SK-N-SH treated with all-trans-retinoic acid at 6 μM for 48 hours (cell line): ENCODE results near the gene ASTN2.

Experiments
- ARNTL ChIP-seq: fragments of 450-650 bp; formaldehyde crosslinking; IDR thresholded peaks from 2 replicates; pipeline ENCODE4 v1.5.0; 2020; ENCODE audit warnings: low read depth, mild to moderate bottlenecking, moderate library complexity, borderline replicate concordance
- CSDC2 ChIP-seq: fragments of 250-450 bp; sonication (Bioruptor Pico); IDR thresholded peaks from 2 replicates; pipeline ENCODE4 v1.5.0; 2020; ENCODE audit warnings: mild to moderate bottlenecking, moderate library complexity
- GLIS3 ChIP-seq: fragments of 250-450 bp; sonication (Bioruptor Pico); IDR thresholded peaks from 2 replicates; pipeline ENCODE4 v1.5.0; 2020; ENCODE audit warnings: mild to moderate bottlenecking, moderate library complexity
- ISL1 ChIP-seq: fragments of 250-450 bp; sonication (Bioruptor Pico); IDR thresholded peaks from 2 replicates; pipeline ENCODE4 v2.1.2; 2022; ENCODE audit warnings: mild to moderate bottlenecking, moderate library complexity
- OSR1 ChIP-seq: fragments of 250-450 bp; sonication (Bioruptor Pico); IDR thresholded peaks from 2 replicates; pipeline ENCODE4 v1.8.0; 2022; ENCODE audit warnings: moderate library complexity, mild to moderate bottlenecking, inconsistent platforms
- PPARA ChIP-seq: fragments of 250-450 bp; sonication (Bioruptor Pico); IDR thresholded peaks from 2 replicates; pipeline ENCODE4 v1.5.0; 2020; ENCODE audit warnings: mild to moderate bottlenecking, borderline replicate concordance
- RARB ChIP-seq: fragments of 250-450 bp; sonication (Bioruptor Pico); IDR thresholded peaks from 2 replicates; pipeline ENCODE4 v1.8.0; 2021; ENCODE audit warnings: mild to moderate bottlenecking, moderate library complexity
- SNAI2 ChIP-seq: fragments of 250-450 bp; sonication (Bioruptor Pico); IDR thresholded peaks from 2 replicates; pipeline ENCODE4 v1.5.0; 2020; ENCODE audit warnings: mild to moderate bottlenecking, moderate library complexity
- TOX ChIP-seq: fragments of 250-450 bp; sonication (Bioruptor Pico); IDR thresholded peaks from 2 replicates; pipeline ENCODE4 v1.8.0; 2021; ENCODE audit warnings: mild to moderate bottlenecking, moderate library complexity, borderline replicate concordance
- ZFP3 ChIP-seq: fragments of 250-450 bp; sonication (Bioruptor Pico); IDR thresholded peaks from 2 replicates; pipeline ENCODE4 v1.5.0; 2020; ENCODE audit warnings: mild to moderate bottlenecking, moderate library complexity
- ZFP30 ChIP-seq: fragments of 450-650 bp; formaldehyde crosslinking; IDR thresholded peaks from 2 replicates; pipeline ENCODE4 v1.5.0; 2022; ENCODE audit warnings: mild to moderate bottlenecking, moderate library complexity
- TF ChIP-seq, protein P1 (sequence below): fragments of 250-450 bp; sonication (Bioruptor Pico); IDR thresholded peaks from 2 replicates; pipeline ENCODE4 v1.5.0; 2020; ENCODE audit warnings: mild to moderate bottlenecking, moderate library complexity
- TF ChIP-seq, protein P2 (sequence below): fragments of 250-450 bp; sonication (Bioruptor Pico); IDR thresholded peaks from 2 replicates; pipeline ENCODE4 v1.8.0; 2020; ENCODE audit warnings: mild to moderate bottlenecking, moderate library complexity, borderline replicate concordance
- TF ChIP-seq, protein P3 (sequence below): fragments of 250-450 bp; sonication (Bioruptor Pico); IDR thresholded peaks from 2 replicates; pipeline ENCODE4 v1.5.1; 2021; ENCODE audit warnings: mild to moderate bottlenecking, moderate library complexity

DNA sequence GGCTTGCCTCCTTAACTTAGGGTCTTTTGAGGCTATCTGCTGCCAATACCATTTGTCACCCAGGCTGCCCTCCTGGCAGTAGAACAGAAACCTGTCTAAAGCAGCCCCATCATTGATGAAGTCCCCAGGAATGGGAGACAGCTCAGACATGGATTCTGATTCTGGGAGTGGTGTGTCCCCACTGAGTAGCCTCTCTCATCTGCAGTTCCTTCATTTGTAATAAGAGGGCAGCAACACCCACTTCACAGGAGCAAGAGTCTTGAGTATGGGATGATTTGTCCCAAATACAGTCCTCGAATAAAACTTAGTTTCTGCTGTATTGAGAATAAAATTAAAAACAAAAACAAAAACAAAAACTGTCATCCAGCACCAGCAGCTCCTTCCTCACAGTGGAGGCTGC, 167.6 kb downstream of the ASTN2 start:
- TF ChIP-seq, protein P1, sequence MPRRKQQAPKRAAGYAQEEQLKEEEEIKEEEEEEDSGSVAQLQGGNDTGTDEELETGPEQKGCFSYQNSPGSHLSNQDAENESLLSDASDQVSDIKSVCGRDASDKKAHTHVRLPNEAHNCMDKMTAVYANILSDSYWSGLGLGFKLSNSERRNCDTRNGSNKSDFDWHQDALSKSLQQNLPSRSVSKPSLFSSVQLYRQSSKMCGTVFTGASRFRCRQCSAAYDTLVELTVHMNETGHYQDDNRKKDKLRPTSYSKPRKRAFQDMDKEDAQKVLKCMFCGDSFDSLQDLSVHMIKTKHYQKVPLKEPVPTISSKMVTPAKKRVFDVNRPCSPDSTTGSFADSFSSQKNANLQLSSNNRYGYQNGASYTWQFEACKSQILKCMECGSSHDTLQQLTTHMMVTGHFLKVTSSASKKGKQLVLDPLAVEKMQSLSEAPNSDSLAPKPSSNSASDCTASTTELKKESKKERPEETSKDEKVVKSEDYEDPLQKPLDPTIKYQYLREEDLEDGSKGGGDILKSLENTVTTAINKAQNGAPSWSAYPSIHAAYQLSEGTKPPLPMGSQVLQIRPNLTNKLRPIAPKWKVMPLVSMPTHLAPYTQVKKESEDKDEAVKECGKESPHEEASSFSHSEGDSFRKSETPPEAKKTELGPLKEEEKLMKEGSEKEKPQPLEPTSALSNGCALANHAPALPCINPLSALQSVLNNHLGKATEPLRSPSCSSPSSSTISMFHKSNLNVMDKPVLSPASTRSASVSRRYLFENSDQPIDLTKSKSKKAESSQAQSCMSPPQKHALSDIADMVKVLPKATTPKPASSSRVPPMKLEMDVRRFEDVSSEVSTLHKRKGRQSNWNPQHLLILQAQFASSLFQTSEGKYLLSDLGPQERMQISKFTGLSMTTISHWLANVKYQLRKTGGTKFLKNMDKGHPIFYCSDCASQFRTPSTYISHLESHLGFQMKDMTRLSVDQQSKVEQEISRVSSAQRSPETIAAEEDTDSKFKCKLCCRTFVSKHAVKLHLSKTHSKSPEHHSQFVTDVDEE (CRISPR knock-in tag), result no peak
- TF ChIP-seq GLIS3 (CRISPR knock-in tag), result no peak
- no peak for TF ChIP-seq OSR1 (CRISPR knock-in tag)
- no peak for TF ChIP-seq ZFP30 (CRISPR knock-in tag)
- TF ChIP-seq TOX (CRISPR knock-in tag), result no peak
- TF ChIP-seq ARNTL (CRISPR knock-in tag), result no peak
- TF ChIP-seq, protein P2, sequence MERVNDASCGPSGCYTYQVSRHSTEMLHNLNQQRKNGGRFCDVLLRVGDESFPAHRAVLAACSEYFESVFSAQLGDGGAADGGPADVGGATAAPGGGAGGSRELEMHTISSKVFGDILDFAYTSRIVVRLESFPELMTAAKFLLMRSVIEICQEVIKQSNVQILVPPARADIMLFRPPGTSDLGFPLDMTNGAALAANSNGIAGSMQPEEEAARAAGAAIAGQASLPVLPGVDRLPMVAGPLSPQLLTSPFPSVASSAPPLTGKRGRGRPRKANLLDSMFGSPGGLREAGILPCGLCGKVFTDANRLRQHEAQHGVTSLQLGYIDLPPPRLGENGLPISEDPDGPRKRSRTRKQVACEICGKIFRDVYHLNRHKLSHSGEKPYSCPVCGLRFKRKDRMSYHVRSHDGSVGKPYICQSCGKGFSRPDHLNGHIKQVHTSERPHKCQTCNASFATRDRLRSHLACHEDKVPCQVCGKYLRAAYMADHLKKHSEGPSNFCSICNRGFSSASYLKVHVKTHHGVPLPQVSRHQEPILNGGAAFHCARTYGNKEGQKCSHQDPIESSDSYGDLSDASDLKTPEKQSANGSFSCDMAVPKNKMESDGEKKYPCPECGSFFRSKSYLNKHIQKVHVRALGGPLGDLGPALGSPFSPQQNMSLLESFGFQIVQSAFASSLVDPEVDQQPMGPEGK (CRISPR knock-in tag), result no peak
- TF ChIP-seq CSDC2 (CRISPR knock-in tag), result no peak
- TF ChIP-seq PPARA, result no peak
- no peak for TF ChIP-seq RARB (CRISPR knock-in tag)
- no peak for TF ChIP-seq ISL1 (CRISPR knock-in tag)
- TF ChIP-seq, protein P3, sequence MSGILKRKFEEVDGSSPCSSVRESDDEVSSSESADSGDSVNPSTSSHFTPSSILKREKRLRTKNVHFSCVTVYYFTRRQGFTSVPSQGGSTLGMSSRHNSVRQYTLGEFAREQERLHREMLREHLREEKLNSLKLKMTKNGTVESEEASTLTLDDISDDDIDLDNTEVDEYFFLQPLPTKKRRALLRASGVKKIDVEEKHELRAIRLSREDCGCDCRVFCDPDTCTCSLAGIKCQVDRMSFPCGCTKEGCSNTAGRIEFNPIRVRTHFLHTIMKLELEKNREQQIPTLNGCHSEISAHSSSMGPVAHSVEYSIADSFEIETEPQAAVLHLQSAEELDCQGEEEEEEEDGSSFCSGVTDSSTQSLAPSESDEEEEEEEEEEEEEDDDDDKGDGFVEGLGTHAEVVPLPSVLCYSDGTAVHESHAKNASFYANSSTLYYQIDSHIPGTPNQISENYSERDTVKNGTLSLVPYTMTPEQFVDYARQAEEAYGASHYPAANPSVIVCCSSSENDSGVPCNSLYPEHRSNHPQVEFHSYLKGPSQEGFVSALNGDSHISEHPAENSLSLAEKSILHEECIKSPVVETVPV (CRISPR knock-in tag), result no peak
- no peak for TF ChIP-seq SNAI2 (CRISPR knock-in tag)
- no peak for TF ChIP-seq ZFP3 (CRISPR knock-in tag)
